Germinal center (tissue), 1 donor: Measurements from ENCODE around the gene PPME1.

Source experiments
- DNase-seq: peaks from one replicate; pipeline ENCODE4 v3.0.0; 2012; ENCODE audit warnings: mixed read lengths, low spot score

PPME1 gene

DNA sequence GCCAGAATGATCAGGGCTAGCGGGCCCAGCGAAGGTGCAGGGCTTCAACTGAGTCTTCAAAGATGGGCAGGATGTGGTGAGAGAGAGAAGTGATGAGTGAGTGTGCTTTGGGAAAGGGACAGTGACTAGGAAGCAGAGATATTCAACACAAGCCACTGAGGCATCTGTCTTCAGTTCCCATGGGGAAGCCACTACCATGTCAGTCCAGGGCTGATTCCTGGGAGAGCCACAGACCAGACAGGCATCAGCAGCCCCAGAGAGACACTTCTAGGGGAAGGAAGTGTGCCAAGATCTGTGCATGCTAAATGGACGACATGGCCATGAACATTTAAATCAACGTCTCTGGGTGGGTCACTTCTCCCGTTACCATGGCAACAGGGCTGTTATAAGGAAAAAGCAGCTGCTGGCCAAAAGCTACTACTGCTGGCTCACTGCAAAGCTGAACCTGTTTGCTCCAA, 111.9 kb downstream of the PPME1 start:
- DNase-seq = no peak

DNA sequence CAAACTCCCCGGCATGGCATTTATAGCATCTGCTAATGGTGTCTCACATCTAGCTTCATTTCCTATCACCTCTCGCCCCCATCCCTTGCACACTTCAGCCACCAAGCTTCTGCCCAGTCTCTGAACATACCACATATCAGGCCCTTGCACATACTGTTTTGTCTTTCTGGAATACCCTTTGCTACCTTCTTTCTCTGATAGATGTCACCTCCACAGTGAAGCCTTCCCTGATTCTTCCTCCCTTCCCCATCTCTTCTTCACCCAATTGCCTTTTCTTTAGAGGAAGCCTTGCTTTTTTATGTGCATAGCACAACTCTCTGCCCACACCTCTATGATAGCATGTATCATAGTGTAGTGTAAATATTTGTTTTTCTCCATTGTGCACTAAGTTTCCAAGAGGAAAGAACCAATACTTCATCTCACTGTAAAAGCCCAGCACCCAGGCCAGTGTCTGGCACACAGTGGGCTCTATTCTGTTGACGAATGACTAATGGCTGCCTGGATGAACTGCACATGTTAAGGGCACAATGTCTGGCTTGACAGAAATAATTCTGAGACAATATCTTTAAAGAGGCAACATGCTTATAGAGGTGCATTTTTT, 112.6 kb downstream of the PPME1 start:
- DNase-seq = no peak

DNA sequence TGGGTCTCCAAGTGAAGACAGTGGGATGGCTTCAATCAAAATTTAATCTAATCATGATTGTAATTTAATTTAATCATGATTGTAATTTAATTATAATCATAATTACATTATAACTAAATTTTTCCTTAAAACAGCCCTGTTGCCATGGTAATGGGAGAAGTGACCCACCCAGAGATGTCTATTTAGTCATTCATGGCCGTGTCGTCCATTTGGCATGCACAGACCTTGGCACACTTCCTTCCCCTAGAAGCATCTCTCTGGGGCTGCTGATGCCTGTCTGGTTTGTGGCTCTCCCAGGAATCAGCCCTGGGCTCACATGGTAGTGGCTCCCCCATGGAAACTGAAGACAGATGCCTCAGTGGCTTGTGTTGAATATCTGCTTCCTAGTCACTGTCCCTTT, 113.4 kb downstream of the PPME1 start:
- DNase-seq = no peak

DNA sequence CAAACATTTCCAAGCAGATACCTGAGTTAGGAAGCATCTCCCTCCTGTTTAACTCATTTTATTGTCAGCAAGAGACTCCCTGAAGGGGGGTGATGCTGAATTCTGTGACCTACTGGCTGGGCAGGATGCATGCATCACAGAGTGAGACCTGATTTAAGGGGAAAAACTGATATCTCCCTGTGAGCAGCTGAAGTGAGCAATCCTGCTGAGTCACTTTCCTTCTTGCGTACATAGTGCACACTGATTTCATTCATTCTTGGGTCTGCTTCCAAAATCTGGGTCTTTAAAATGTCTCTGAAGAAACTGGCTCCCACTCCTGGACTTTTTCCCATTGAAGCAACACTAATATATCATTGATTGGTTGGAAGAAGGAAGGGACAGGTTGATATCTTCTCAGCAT, 117.1 kb downstream of the PPME1 start:
- no peak for DNase-seq

DNA sequence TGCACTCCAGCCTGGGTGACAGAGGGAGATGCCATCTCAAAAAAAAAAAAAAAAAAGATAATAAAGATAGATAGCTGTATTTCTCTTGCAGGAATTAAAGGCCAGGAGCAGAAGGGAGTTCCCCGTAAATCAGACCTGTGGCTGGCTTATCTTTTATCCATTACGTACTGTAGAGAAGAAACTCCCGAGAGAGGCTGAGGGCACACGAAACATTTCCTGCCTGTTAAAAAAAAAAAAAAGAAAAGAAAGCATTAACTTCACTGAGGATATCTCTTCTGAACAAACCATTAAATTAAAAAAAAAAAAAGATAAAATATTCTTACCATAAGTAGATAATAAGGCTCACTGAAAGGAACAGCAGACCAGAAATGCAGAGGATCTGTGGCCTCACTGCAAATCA, 117.8 kb downstream of the PPME1 start:
- DNase-seq = no peak

DNA sequence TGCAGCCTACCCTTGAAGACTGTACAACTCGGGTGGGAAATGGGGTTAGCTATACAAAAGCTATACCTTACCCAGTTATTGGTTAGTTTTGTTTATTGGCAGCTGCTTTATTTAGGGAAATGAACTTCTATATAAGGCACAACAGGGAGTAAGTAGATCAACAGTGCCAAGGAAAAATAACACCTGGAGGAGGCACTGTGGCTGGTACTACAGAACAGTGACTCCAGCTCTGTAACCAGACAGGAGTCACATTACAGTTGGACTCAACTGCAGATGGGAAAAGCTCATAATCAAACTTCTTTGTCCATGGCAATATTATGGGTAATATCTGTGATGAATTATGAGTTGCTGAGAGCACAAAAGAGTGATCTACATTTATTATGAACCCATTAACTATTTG, 126.4 kb downstream of the PPME1 start:
- no peak for DNase-seq

DNA sequence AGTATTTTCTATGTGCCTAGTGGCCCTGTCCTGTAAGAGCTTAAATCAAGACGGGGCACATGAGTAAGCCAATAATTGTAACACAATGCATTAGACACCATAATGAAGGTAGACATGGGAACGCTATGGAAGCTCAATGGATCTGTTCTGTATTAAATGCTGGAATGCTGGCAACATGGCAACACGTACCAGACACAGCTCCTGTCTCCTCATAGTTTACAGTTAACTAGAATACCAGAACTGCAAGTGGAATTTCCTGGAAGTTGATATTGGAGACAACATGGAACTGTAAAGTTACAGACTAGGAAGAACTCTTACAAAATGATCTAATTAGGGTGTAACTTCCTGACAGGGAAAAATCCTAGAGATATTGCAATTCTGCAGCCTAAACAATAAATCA, 127.9 kb downstream of the PPME1 start:
- DNase-seq = no peak
